ENCODE results near the gene HAPLN1.
"Not testable (repeated sequence)": the region's sequence is repeated elsewhere in the genome, so short reads cannot be mapped to it uniquely, and the experiment has no call there.

- TF ChIP-seq POLR2A (IDR thresholded peaks at IDR 0.05; ENCODE audit: low read depth, low read length), result not testable (repeated sequence)
- TF ChIP-seq, protein P1, sequence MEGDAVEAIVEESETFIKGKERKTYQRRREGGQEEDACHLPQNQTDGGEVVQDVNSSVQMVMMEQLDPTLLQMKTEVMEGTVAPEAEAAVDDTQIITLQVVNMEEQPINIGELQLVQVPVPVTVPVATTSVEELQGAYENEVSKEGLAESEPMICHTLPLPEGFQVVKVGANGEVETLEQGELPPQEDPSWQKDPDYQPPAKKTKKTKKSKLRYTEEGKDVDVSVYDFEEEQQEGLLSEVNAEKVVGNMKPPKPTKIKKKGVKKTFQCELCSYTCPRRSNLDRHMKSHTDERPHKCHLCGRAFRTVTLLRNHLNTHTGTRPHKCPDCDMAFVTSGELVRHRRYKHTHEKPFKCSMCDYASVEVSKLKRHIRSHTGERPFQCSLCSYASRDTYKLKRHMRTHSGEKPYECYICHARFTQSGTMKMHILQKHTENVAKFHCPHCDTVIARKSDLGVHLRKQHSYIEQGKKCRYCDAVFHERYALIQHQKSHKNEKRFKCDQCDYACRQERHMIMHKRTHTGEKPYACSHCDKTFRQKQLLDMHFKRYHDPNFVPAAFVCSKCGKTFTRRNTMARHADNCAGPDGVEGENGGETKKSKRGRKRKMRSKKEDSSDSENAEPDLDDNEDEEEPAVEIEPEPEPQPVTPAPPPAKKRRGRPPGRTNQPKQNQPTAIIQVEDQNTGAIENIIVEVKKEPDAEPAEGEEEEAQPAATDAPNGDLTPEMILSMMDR (conservative IDR thresholded peaks at IDR 0.05; ENCODE audit: low read depth, low read length), result not testable (repeated sequence)
These were observed 14.4 kb upstream of the HAPLN1 start for GRCh38 chr5:83735058-83735457.
